ENCODE data around the gene SNX20. TPM values are rescaled to one million over a fixed set of nuclear protein-coding genes. Genes with fewer than 3 reads are reported as not detected.
A peak's percentile ranks its signal among the peaks of the same experiment; 100 is the strongest.

The SNX20 gene
- total RNA-seq, 1 experiment from 2014 or later = not detected

GRCh38 chr16:50717091-50717490 is 36.0 kb upstream of the SNX20 start:
- Histone ChIP-seq H3K27me3 (replicated peaks; ENCODE audit: insufficient read depth, low read depth, low read length, poor library complexity) (no peaks in the 10 kb centered on the region), H3K36me3 (ENCODE audit: insufficient read depth, low read length, poor library complexity, severe bottlenecking) (no peaks in the 10 kb centered on the region), H3K9me3 (ENCODE audit: low read depth, low read length, poor library complexity, severe bottlenecking) (no peaks in the 10 kb centered on the region), H3K4me1 (ENCODE audit: insufficient read depth, low read length, poor library complexity, severe bottlenecking) (no peaks in the 10 kb centered on the region), H3K4me3 (ENCODE audit: low read depth, low read length, poor library complexity, severe bottlenecking) (no peak overlapping the region), H3K27ac (ENCODE audit: low read depth, low read length, poor library complexity, severe bottlenecking) (no peak overlapping the region)
- BruUV-seq (replicated peaks) = no TSS peak
- ChIA-PET CTCF (no interaction called here), POLR2A (ENCODE audit: low non-redundant PET) (no interaction called here)
- intact Hi-C loops (cut with micrococcal nuclease; ENCODE audit: unreplicated experiment) = no loop called here
- TF ChIP-seq CTCF (conservative IDR thresholded peaks at IDR 0.05; ENCODE audit: low read depth, low read length) (no peak), EZH2 (IDR thresholded peaks at IDR 0.05; ENCODE audit: borderline replicate concordance, low read depth, low read length, poor library complexity, severe bottlenecking) (no peak)
- DNase-seq (ENCODE audit: low spot score) = no peak

- intact Hi-C loops (cut with micrococcal nuclease; ENCODE audit: unreplicated experiment) = no loop called here
- H3K36me3 ChIP-seq (ENCODE audit: insufficient read depth, low read length, poor library complexity, severe bottlenecking) = no peaks in the 10 kb centered on the region
- CTCF ChIA-PET = no interaction called here
- TF ChIP-seq EZH2 (IDR thresholded peaks at IDR 0.05; ENCODE audit: borderline replicate concordance, low read depth, low read length, poor library complexity, severe bottlenecking) = no peak
- TF ChIP-seq CTCF (conservative IDR thresholded peaks at IDR 0.05; ENCODE audit: low read depth, low read length) = no peak
- no peak for DNase-seq (ENCODE audit: low spot score)
- no peaks in the 10 kb centered on the region for H3K4me1 ChIP-seq (ENCODE audit: insufficient read depth, low read length, poor library complexity, severe bottlenecking)
- H3K4me3 ChIP-seq (ENCODE audit: low read depth, low read length, poor library complexity, severe bottlenecking) = no peak overlapping the region
- H3K27ac ChIP-seq (ENCODE audit: low read depth, low read length, poor library complexity, severe bottlenecking) = no peak overlapping the region
- POLR2A ChIA-PET (ENCODE audit: low non-redundant PET) = no interaction called here
- H3K27me3 ChIP-seq (replicated peaks; ENCODE audit: insufficient read depth, low read depth, low read length, poor library complexity) = no peaks in the 10 kb centered on the region
- BruUV-seq (replicated peaks) = no TSS peak
- H3K9me3 ChIP-seq (ENCODE audit: low read depth, low read length, poor library complexity, severe bottlenecking) = no peaks in the 10 kb centered on the region
These were observed 31.8 kb upstream of the SNX20 start for GRCh38 chr16:50712956-50713355.

- intact Hi-C loops (cut with micrococcal nuclease; ENCODE audit: unreplicated experiment) = no loop called here
- POLR2A ChIA-PET (ENCODE audit: low non-redundant PET) = no interaction called here
- no TSS peak for BruUV-seq (replicated peaks)
- TF ChIP-seq EZH2 (IDR thresholded peaks at IDR 0.05; ENCODE audit: borderline replicate concordance, low read depth, low read length, poor library complexity, severe bottlenecking) (no peak), CTCF (conservative IDR thresholded peaks at IDR 0.05; ENCODE audit: low read depth, low read length) (no peak)
- peak; percentile 33 for DNase-seq (ENCODE audit: low spot score)
- no peaks in the 10 kb centered on the region for H3K36me3 ChIP-seq (ENCODE audit: insufficient read depth, low read length, poor library complexity, severe bottlenecking)
- H3K27me3 ChIP-seq (replicated peaks; ENCODE audit: insufficient read depth, low read depth, low read length, poor library complexity) = no peaks in the 10 kb centered on the region
- H3K4me3 ChIP-seq (ENCODE audit: low read depth, low read length, poor library complexity, severe bottlenecking) = no peak overlapping the region
- no peak overlapping the region for H3K27ac ChIP-seq (ENCODE audit: low read depth, low read length, poor library complexity, severe bottlenecking)
- CTCF ChIA-PET = no interaction called here
- H3K4me1 ChIP-seq (ENCODE audit: insufficient read depth, low read length, poor library complexity, severe bottlenecking) = no peaks in the 10 kb centered on the region
- H3K9me3 ChIP-seq (ENCODE audit: low read depth, low read length, poor library complexity, severe bottlenecking) = no peaks in the 10 kb centered on the region
These were observed 31.4 kb upstream of the SNX20 start for GRCh38 chr16:50712560-50712898.
